ENCODE results near the gene VAT1L. TPM values are rescaled to one million over a fixed set of nuclear protein-coding genes. Genes with fewer than 3 reads are reported as not detected.

The VAT1L gene
- total RNA-seq, 1 experiment from 2014 or later = not detected

- Mint-ChIP-seq H3K36me3 (ENCODE audit: insufficient read depth, unreplicated experiment) (no peaks in the 10 kb centered on the region), H3K27me3 (ENCODE audit: unreplicated experiment) (peaks cover 8% of the 10 kb centered on the region), H3K4me1 (ENCODE audit: low read depth, unreplicated experiment) (no peaks in the 10 kb centered on the region), H3K9me3 (ENCODE audit: low read depth, unreplicated experiment) (peaks cover 5% of the 10 kb centered on the region), H3K27ac (ENCODE audit: unreplicated experiment) (no peak overlapping the region), H3K4me3 (ENCODE audit: low read depth, unreplicated experiment) (no peak overlapping the region)
- CTCF ChIA-PET = interaction anchor here (0.6 kb wide), 1 partner anchor 42 kb away, joined by 3 read pairs; no protein-coding TSS in a partner anchor
- TF ChIP-seq CTCF (IDR thresholded peaks at IDR 0.05; ENCODE audit: unreplicated experiment) = no peak
- DNase-seq = no peak
- intact Hi-C loops (cut with micrococcal nuclease; ENCODE audit: unreplicated experiment) = no loop called here
- BruUV-seq (replicated peaks) = no TSS peak
Measured at GRCh38 chr16:77939968-77940367, 151.6 kb downstream of the VAT1L start.

DNA sequence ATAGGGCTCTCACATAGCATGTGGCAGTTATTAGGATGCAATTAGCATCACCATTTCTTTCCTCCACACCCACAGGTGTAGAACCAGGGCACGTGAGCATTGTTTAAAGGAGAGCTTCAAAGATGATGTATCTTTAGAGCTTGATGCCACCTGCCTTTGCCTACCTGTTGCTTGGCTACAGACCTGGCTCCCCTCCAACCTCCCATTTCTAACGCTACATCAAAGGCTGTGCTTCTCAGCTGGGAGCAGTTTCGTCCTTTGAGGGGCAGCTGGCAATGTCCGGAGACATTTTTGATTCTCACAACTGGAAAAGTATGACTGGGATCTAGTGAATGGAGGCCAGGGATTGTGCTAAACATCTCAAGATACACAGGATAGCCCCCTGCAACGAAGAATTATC lies 155.4 kb downstream of the VAT1L start:
- peaks cover 3% of the 10 kb centered on the region for H3K9me3 Mint-ChIP-seq (ENCODE audit: low read depth, unreplicated experiment)
- CTCF ChIA-PET = interaction anchor here (0.6 kb wide), 1 partner anchor 182 kb away, joined by 5 read pairs; no protein-coding TSS in a partner anchor
- no TSS peak for BruUV-seq (replicated peaks)
- H3K27ac Mint-ChIP-seq (ENCODE audit: unreplicated experiment) = no peak overlapping the region
- TF ChIP-seq CTCF (IDR thresholded peaks at IDR 0.05; ENCODE audit: unreplicated experiment) = no peak
- no peak overlapping the region for H3K4me3 Mint-ChIP-seq (ENCODE audit: low read depth, unreplicated experiment)
- H3K36me3 Mint-ChIP-seq (ENCODE audit: insufficient read depth, unreplicated experiment) = no peaks in the 10 kb centered on the region
- H3K4me1 Mint-ChIP-seq (ENCODE audit: low read depth, unreplicated experiment) = no peaks in the 10 kb centered on the region
- no peak for DNase-seq
- intact Hi-C loops (cut with micrococcal nuclease; ENCODE audit: unreplicated experiment) = no loop called here
- H3K27me3 Mint-ChIP-seq (ENCODE audit: unreplicated experiment) = peaks cover 18% of the 10 kb centered on the region

GRCh38 chr16:77944631-77945030 lies 156.3 kb downstream of the VAT1L start:
- no TSS peak for BruUV-seq (replicated peaks)
- intact Hi-C loops (cut with micrococcal nuclease; ENCODE audit: unreplicated experiment) = no loop called here
- CTCF ChIA-PET = interaction anchor here (0.6 kb wide), 1 partner anchor 183 kb away, joined by 5 read pairs; no protein-coding TSS in a partner anchor
- H3K27ac Mint-ChIP-seq (ENCODE audit: unreplicated experiment) = no peak overlapping the region
- peaks cover 3% of the 10 kb centered on the region for H3K9me3 Mint-ChIP-seq (ENCODE audit: low read depth, unreplicated experiment)
- peaks cover 24% of the 10 kb centered on the region for H3K27me3 Mint-ChIP-seq (ENCODE audit: unreplicated experiment)
- H3K4me3 Mint-ChIP-seq (ENCODE audit: low read depth, unreplicated experiment) = no peak overlapping the region
- DNase-seq = no peak
- H3K36me3 Mint-ChIP-seq (ENCODE audit: insufficient read depth, unreplicated experiment) = no peaks in the 10 kb centered on the region
- TF ChIP-seq CTCF (IDR thresholded peaks at IDR 0.05; ENCODE audit: unreplicated experiment) = no peak
- H3K4me1 Mint-ChIP-seq (ENCODE audit: low read depth, unreplicated experiment) = no peaks in the 10 kb centered on the region

DNA sequence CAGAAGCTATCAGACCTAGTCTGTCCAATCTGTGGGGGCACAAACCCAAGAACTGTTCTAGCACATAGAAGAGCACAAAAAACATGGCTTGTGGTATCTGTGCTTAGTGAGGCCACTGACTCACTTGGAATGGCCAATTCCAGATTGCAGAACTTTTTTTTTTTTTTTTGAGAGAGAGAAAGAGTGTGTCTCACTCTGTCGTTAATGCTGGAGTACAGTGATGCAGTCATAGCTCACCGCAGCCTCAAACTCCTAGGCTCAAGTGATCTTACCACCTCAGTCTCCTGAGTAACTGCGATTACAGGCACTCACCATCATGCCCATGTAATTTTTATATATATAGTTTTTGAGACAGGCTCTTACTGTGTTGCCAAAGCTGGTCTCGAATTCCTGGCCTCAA lies 156.8 kb downstream of the VAT1L start:
- peaks cover 3% of the 10 kb centered on the region for H3K9me3 Mint-ChIP-seq (ENCODE audit: low read depth, unreplicated experiment)
- no TSS peak for BruUV-seq (replicated peaks)
- H3K27me3 Mint-ChIP-seq (ENCODE audit: unreplicated experiment) = peaks cover 26% of the 10 kb centered on the region
- CTCF ChIA-PET = interaction anchor here (0.7 kb wide), 1 partner anchor 82 kb away, joined by 4 read pairs; no protein-coding TSS in a partner anchor
- no peak overlapping the region for H3K4me3 Mint-ChIP-seq (ENCODE audit: low read depth, unreplicated experiment)
- no peak overlapping the region for H3K27ac Mint-ChIP-seq (ENCODE audit: unreplicated experiment)
- H3K36me3 Mint-ChIP-seq (ENCODE audit: insufficient read depth, unreplicated experiment) = no peaks in the 10 kb centered on the region
- TF ChIP-seq CTCF (IDR thresholded peaks at IDR 0.05; ENCODE audit: unreplicated experiment) = no peak
- DNase-seq = no peak
- intact Hi-C loops (cut with micrococcal nuclease; ENCODE audit: unreplicated experiment) = no loop called here
- H3K4me1 Mint-ChIP-seq (ENCODE audit: low read depth, unreplicated experiment) = no peaks in the 10 kb centered on the region
